NK-92 (cell line): ENCODE results near the gene TM7SF3.
A peak's percentile ranks its signal among the peaks of the same experiment; 100 is the strongest.
"Not testable (repeated sequence)": the region's sequence is repeated elsewhere in the genome, so short reads cannot be mapped to it uniquely, and the experiment has no call there.

ENCODE experiments used
- DNase-seq: peaks from one replicate; lab custom pipeline; 2025; ENCODE audit not compliant: unreplicated experiment; lab: John Stamatoyannopoulos, UW

The TM7SF3 gene

DNA sequence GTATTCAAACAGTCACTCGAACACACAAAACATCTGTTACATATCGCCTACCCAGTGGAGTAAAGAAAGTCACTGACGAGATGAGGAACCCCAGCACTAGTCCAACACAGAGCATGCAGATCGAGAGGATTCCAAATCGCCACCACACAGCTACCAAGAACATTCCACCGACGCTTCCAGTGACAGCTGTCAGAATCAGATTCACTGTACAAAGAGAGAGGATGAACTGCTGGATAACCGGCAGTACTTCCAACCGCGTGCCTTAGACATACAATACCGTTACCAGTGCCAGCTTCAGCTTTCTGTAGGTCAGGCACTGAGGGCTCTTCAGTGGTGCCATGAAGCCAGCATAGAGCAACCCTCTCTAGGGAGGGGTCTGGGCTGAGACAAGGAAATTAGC is 34.5 kb downstream of the TM7SF3 start:
- no peak for DNase-seq

DNA sequence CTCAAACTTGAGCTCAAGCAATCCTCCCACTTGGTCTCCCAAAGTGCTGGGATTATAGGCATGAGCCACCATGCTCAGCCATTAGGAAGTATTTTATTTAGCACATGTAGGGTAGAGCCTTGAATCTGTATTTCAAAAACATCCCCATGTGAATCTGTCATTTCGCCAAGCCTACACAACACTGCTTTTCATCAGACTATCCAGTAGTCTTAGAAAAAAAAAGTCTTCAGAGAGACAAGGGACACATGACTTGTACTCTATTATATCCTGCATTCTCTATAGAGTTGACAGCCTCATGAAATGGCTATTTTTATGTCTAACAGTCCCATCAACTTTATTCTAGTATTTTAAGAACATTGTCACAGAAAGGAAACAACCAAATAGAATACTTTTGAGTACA is 35.4 kb downstream of the TM7SF3 start:
- DNase-seq, result no peak

DNA sequence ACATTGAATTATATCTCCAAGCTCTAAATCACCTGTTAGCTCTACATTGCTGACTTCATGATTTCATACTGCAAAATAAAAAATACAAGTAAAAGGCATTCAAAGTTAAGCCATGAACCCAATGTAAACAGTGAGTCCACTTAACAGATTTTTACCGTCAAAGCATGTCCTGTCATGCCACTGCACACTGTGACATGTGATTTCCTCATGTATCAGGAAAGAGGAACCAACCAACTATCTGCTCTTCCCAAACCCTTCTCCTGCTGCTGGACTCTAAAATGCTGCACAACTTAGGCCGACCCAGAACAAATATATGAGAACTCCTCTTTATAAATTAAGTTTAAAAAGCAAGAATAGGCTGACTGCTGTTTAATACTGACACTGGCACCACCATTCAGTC is 37.5 kb downstream of the TM7SF3 start:
- DNase-seq, result no peak

DNA sequence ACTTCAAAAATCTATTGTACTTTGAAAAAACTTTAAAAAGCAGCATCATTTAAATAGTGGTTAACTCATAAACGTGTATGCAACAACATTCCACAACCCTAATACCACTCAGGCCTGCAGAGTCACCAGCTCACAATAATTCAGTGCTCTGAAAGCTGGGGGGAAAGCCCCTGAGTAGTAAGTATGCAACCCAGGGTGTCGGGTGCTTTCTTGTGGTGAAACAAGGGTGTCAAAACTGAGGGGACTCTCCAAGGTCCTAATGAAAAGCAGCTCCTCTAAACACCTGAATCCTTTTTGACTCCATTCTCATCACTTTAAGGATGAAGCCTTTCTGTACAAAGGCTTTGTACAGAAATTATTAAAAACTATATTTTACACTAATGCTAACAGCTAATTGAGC is 42.2 kb downstream of the TM7SF3 start:
- DNase-seq, result no peak

DNA sequence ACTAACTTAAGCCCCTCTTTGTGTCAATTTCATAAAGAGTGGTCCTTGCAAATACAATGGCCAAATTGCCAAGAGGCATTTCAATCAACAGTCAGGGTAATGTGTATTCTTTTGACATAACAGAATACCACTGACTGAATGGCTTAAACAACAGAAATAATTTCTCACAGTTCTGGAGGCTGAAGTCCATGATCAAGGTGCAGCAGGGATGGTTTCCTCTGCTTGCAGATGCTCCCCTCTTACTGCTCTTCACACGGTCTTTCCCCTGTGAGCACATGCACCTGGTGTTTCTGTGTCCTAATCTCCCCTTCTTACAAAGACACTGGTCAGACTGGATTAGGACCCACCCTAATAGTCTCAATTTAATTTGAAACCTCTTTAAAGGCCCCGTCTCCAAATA is 44.0 kb downstream of the TM7SF3 start:
- DNase-seq, result no peak

DNA sequence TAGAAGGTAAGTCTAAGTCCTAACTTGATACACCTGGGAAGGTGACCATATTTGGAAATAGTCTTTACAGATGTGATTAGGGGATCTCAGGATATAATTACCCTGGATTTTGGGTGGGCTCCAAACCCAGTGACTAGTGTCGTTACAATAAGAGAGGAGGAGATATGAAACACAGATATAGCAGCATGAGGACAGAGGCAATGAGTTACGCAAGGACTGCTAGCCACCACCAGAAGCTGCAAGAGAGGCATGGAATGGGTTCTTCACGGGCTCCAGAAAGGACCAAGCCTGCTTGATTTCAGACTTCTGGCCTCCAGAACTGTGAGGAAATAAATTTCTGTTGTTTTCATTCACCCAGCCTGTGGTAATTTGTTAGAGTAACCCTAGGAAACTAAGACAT is 47.3 kb downstream of the TM7SF3 start:
- DNase-seq, result no peak

DNA sequence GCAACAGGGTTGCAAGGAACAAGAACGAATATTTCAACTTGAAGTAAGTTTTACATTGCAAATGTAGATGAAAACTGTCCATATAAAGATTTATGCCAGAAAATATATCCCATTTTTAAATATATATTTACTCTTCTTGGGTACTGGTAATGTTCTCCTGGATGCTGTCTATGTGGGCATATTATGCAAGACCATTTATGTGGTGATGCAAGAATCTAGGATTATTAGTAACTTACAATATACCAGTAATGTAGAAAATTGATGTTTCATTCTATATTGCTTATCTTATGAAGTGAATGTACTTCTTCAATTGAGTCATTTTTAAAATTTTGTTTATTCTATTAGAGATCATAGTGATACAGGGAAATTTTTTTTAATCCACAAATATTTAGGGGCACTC is 50.8 kb downstream of the TM7SF3 start:
- DNase-seq, result no peak

DNA sequence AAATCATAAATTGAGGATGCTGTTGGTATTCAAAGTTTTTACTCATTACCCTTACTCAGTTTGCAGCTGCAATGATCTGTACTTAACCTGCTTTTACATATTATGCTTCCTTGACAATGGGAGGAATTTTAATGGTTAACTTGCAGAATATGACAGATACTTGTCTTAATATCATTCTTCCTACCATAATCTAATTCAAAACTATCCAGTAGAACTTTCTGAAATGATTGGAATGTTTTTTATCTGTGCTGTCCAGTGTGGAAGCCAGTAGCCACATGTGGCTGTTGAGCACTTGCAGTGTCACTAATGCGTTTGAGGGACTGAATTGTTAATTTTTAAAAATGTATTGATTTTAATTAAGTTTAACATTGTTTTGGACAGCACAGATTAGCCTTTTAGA is 52.4 kb downstream of the TM7SF3 start:
- no peak for DNase-seq

DNA sequence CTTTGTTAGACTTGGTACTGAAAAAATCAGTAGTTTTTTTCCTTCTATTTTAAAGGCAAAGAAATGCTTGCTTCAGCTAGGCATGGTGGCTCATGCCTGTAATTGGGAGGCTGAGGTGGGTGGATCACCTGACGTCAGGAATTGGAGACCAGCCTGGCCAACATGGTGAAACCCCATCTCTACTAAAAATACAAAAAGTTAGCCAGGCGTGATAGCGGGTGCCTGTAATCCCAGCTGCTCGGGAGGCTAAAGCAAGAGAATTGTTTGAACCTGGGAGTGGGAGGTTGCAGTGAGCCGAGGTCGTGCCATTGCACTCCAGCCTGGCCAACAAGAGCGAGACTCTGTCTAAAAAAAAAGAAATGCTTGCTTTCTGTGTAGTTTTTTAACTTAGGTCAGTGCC is 52.8 kb downstream of the TM7SF3 start:
- DNase-seq, result not testable (repeated sequence)

DNA sequence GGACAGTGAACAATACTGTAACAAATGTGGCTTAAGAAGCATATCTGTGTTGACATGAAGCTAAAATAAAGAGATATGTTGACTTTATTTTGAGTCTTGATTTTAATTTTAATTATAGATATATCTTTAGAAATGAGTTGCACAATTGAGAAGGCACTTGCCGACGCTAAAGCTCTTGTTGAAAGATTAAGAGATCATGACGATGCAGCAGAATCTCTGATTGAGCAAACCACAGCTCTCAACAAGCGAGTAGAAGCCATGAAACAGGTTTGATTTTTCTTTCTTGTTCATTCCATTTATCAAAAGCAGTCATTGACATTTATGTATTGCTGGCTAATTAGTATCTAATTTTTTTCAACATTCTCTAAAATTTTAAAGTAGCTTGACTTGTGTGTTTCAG is 60.2 kb downstream of the TM7SF3 start:
- DNase-seq, result no peak

DNA sequence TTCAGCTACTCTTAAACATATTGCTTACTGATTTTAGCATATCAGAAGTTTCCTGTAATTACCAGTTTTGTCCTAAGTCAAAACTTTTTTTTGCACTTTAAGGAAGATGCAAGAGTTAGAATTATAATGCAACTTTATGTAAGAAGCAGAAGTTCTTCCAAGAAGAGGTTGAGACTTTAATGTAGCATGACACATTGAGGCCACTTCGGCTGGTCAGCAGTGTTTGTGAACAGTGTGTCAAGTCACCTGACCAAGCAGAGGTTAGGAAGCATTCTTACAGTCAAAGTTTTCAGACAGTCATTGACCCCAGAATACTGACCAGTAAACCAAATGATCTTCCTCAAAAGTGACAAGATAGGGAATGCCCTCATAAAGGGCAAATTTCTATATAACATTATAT is 60.7 kb downstream of the TM7SF3 start:
- DNase-seq, result no peak

DNA sequence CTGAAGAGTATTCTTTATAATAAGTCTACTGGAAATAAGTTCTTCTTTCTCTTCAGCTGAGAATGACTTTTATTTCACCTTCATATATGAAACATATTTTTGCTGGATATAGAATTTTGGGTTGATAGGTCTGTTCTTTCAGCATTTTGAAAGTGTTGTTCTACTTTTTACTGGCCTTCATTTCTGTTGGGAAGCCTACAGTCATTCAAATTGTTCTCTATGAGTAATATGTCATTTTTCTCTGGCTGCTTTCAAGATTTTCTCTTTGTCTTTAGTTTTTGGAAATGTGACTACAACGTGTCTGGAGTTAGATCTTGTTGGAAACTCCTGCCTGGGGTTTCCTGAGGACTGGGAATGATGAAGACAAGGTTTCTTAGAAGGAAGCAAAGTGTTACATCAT is 65.9 kb downstream of the TM7SF3 start:
- no peak for DNase-seq

DNA sequence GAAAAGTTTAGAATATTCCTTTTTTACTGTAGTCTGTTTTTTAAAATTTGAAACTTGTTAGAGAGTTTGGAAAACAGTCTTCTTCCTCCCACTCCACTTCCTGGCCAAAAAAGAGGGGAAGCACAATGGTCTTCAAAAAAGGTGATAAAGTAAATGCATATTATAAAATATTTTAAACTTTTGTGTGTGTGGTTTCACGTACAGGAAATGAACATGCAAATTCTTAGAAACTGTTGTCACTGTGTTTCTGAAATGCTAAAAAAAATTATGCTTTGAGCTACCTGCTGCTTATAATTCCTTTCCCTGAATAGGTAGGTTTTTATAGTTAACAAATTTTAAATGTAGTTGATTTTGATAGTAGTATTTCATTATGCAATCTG is 73.0 kb downstream of the TM7SF3 start:
- DNase-seq, result no peak

DNA sequence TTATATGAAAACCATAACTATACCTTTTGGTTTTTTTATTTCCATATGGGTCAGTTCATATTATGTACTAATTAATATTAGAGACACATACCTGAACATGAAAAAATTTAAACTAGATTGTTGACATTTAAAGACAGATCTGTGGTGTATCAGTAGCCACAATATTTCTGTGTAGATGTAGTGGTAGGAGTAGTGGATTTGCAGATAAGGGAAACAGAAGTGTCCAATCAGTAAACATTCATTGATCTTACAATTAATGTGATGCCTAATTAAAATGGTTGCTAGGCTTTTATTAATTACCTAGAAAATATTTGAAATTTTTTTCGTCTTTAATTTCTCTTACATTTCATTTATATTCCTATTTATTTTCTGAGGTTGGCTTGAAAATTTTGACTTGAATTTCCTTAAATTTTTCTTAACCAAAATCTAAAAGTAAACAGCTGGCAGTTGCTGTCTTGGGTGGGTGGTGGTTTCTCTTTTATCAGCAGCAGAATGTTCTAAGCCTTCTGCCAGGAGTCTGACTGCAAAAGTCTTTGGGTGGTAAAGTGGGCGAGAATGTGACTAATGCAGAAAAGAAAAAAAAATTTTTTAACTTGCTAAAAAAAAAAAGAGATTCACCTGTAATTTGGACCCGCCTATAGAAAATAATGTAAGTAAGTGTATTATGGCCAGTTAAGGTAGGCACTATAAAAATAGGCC is 73.5 kb downstream of the TM7SF3 start:
- DNase-seq, result no peak

DNA sequence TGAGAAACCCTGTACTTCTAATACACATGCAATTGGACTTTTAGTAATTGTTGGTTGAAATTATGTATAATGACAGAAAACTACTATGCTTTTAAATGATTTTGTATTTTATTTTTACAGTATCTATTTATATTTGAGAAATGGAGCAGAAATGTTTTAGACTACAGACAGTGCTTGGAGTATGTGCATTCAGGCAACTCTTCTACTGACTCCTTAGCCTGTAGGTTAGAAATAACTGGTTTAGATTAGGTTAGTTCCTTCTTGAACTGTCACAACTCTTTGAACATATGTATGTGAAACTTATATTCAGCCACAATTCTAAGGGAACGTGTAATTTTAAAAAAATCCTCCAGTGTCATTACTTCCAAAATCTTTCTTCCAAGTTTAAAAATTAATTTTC is 74.2 kb downstream of the TM7SF3 start:
- no peak for DNase-seq

DNA sequence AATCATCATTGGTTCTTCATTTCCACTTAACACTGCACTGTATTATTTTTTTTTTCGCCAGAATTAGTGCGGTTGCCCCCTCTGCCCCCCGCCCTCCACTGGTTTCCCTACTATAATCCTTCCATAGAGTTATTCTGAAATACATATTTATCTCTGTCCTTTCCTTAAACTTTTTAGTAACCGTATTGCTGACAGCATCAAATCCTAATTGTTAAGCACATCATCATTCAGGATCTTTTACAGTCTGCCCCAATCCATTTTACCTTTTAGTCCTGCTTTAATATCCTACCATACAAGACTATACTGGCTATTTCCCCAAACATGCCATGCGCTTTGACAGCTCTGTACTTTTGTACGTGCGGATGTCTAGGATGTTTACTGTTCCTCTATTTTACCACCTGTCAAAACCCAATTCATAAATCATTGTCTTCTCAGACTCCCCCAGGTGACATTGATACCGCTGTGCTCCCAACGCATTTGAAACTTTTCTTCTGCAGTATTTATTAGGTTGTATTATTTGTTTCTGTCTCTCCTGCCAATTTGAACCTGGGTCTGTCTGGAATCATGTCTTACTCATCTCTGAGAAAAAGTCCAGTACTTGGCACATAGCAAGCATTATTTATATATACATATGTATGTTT is 74.9 kb downstream of the TM7SF3 start:
- no peak for DNase-seq

DNA sequence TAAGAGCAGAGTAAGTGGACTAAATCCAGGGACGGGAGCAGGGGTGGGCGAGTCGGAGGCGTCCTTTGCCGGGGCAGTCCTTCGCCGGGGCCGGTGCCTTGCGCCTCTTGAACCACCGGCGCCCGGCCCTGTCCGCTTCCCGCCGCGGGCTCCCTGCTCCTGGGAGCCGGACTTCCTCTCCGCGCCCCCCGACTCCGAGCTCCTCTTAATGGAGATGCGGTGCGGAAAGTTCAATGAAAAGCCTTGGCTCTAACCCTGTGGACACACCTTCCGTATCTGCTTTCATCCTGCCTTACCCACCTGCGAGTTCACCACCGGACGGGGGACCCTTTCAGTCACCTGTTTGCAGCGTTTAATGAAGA is 75.5 kb downstream of the TM7SF3 start:
- DNase-seq, result no peak

DNA sequence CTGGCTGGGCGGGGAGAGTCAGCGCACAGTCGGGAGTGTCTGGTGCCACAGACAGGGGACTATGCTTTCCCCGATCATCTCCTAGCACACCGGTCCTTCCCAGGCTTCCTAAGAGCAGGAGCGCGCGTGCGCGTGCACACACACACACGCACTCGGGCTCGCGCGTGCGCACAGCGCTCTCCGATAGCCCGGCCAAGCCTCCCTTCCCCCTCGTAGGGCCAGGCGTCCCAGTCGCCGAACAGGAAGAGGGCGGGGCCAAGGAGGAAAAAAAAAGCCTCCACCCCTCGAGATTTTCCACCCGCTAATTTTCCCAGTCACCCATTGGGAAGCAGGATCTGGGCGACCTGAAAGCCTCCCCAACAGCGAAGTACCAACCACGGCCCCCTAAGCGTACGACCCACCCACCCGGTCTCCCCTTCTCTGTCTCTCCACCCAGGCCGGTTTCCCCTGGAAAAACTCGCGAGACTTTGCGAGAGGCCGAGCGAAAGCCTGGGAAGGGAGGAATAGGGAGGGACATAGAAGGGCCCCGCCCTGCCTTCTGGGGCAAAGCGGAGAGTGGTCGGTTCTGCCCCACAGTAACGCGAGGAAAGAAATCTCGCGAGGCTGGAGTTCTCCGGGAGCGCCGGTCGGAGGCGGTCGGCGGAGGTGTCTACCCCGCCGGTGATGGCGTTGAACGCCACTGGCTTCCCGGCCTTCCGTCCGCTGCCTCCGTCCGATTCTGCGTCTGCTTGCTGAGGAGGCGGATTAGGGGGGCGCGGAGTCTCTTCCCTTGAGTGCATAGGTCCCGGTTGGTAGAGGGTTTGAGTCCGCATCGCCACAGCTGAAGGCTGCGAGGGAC is 76.1 kb downstream of the TM7SF3 start, which contains the start of the genes FGFR1OP2 and INTS13:
FGFR1OP2 (plus strand) TSS at position 608 of the 838 bp plus-strand sequence. CDS start 15,689 bp downstream, outside the sequence.
INTS13 (minus strand) TSS at position 119 of the 838 bp plus-strand sequence. CDS start 1,178 bp downstream, outside the sequence.
- peak; percentile 72 for DNase-seq

DNA sequence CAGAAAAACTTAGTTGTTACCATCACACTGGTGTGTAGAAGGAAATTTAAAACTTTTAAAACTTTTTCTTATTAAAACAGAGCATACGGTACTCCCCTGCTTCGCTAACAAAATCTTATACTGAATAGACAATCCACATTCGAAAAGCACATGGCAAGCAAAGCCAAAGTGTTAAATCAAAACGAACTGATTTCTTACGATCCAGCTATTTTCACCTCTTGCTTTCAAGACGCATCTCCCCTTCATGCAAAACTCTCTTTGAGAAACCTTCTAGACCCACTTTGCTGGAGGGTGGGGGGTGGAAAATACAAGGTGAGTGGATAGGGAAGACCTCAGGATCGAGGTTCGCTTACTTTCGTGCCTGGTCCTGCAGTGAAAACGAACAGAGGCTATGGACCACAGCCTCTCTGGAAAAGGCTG is 76.7 kb downstream of the TM7SF3 start:
- no peak for DNase-seq

DNA sequence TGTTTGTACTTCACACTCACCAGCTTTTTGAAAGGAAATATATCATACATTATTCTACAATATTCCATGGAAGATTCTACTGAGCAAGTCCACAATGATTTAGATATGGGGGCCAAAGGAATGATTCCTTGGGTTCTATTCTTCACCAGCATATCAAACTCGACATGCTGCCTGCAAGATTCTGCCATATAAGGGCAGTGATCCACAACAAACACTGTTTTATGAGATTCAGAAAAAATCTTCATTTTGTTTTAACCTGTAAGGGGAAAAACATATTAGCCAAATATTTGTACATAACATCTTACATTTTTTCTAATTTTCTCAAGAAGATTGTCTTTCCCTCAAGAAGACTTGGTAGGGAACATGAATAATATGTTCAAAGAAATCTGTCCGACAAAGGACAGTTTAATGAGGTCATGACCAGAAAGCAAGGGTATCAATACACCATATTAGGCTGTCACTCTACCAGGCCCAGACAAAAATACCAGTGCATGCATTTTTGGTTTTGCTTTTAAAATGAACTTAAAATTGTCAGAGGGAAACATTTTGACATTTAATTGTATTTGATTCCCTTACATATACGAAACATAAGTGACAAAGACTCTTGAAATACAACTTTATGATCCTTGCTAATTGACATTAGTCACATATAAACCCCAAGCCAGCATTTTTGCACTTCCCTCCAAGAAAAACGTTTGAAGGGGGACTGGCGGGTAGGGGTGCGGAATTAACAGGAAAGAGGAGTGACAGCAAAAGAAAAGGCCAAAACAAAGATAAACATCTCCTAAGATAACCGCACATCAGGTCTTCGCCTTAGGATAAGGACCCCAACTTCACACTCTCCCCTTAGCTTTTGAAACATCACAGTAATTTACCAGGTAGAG is 77.4 kb downstream of the TM7SF3 start:
- DNase-seq, result no peak
